Measurements from ENCODE around the gene TIMM21. TPM values are rescaled to one million over a fixed set of nuclear protein-coding genes. Genes with fewer than 3 reads are reported as not detected.

TIMM21 gene
- total and polyA plus RNA-seq, 4 donors: 22.0 to 39.2 (median 30.0) TPM

- no peak overlapping the region for H3K4me3 ChIP-seq (ENCODE audit: low read depth in 1 of 3, low read length in 3 of 3)
- no peak overlapping the region for H3K9ac ChIP-seq (ENCODE audit: low read depth in 1 of 2, low read length in 2 of 2)
- no peaks in the 10 kb centered on the region for H3K36me3 ChIP-seq (ENCODE audit: control insufficient read depth in 4 of 4, insufficient read depth in 3 of 4, low read depth in 1 of 4, low read length in 3 of 4)
- H3K27me3 ChIP-seq (ENCODE audit: control insufficient read depth in 4 of 4, insufficient read depth in 4 of 4, low read length in 3 of 4): no peaks in the 10 kb centered on the region
- no peak for TF ChIP-seq ZBTB33 (IDR thresholded peaks at IDR 0.05)
- no peak for TF ChIP-seq TAF1 (conservative IDR thresholded peaks at IDR 0.05)
- no peak for TF ChIP-seq FOXA1 (IDR thresholded peaks at IDR 0.05)
- no peak for TF ChIP-seq EGR1 (IDR thresholded peaks at IDR 0.05; ENCODE audit: low read depth in 2 of 2)
- no peak for TF ChIP-seq RAD21 (IDR thresholded peaks at IDR 0.05)
- no peak for TF ChIP-seq RXRA (IDR thresholded peaks at IDR 0.05)
- TF ChIP-seq REST (IDR thresholded peaks at IDR 0.05): no peak
- H3K27ac ChIP-seq (ENCODE audit: low read depth in 1 of 2, low read length in 2 of 2): no peak overlapping the region
- H3K4me1 ChIP-seq (ENCODE audit: control insufficient read depth in 4 of 4, insufficient read depth in 4 of 4, low read length in 3 of 4): peaks cover 0 to 4% (median 0%) of the 10 kb centered on the region in 4 donors
- no peak for DNase-seq (ENCODE audit: low spot score)
- WGBS: 81% methylated on average over 4 of the region's 4 CpGs
- no peaks in the 10 kb centered on the region for H3K9me3 ChIP-seq (ENCODE audit: control insufficient read depth in 4 of 4, low read length in 3 of 4)
Measured at GRCh38 chr18:74190086-74190485, 41.8 kb downstream of the TIMM21 start.

GRCh38 chr18:74191577-74191976 is 43.3 kb downstream of the TIMM21 start:
- DNase-seq (ENCODE audit: low spot score): no peak
- no peak overlapping the region for H3K27ac ChIP-seq (ENCODE audit: low read depth in 1 of 2, low read length in 2 of 2)
- H3K4me3 ChIP-seq (ENCODE audit: low read depth in 1 of 3, low read length in 3 of 3): no peak overlapping the region
- no peak for TF ChIP-seq FOXA1 (IDR thresholded peaks at IDR 0.05)
- TF ChIP-seq, protein P1, sequence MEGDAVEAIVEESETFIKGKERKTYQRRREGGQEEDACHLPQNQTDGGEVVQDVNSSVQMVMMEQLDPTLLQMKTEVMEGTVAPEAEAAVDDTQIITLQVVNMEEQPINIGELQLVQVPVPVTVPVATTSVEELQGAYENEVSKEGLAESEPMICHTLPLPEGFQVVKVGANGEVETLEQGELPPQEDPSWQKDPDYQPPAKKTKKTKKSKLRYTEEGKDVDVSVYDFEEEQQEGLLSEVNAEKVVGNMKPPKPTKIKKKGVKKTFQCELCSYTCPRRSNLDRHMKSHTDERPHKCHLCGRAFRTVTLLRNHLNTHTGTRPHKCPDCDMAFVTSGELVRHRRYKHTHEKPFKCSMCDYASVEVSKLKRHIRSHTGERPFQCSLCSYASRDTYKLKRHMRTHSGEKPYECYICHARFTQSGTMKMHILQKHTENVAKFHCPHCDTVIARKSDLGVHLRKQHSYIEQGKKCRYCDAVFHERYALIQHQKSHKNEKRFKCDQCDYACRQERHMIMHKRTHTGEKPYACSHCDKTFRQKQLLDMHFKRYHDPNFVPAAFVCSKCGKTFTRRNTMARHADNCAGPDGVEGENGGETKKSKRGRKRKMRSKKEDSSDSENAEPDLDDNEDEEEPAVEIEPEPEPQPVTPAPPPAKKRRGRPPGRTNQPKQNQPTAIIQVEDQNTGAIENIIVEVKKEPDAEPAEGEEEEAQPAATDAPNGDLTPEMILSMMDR (IDR thresholded peaks at IDR 0.05; ENCODE audit: low read depth, low read length, missing input control): no peak
- H3K36me3 ChIP-seq (ENCODE audit: control insufficient read depth in 4 of 4, insufficient read depth in 3 of 4, low read depth in 1 of 4, low read length in 3 of 4): no peaks in the 10 kb centered on the region
- no peaks in the 10 kb centered on the region for H3K9me3 ChIP-seq (ENCODE audit: control insufficient read depth in 4 of 4, low read length in 3 of 4)
- no peaks in the 10 kb centered on the region for H3K27me3 ChIP-seq (ENCODE audit: control insufficient read depth in 4 of 4, insufficient read depth in 4 of 4, low read length in 3 of 4)
- WGBS: 87% methylated on average over 14 of the region's 14 CpGs
- peaks cover 0 to 6% (median 3%) of the 10 kb centered on the region in 4 donors for H3K4me1 ChIP-seq (ENCODE audit: control insufficient read depth in 4 of 4, insufficient read depth in 4 of 4, low read length in 3 of 4)
- no peak overlapping the region for H3K9ac ChIP-seq (ENCODE audit: low read depth in 1 of 2, low read length in 2 of 2)

GRCh38 chr18:74194691-74195090 is 46.4 kb downstream of the TIMM21 start:
- no peak for DNase-seq (ENCODE audit: low spot score)
- WGBS: 62% methylated on average over 3 of the region's 3 CpGs
- Histone ChIP-seq H3K9me3 (ENCODE audit: control insufficient read depth in 4 of 4, low read length in 3 of 4) (no peaks in the 10 kb centered on the region), H3K4me1 (ENCODE audit: control insufficient read depth in 4 of 4, insufficient read depth in 4 of 4, low read length in 3 of 4) (peaks cover 7 to 27% (median 20%) of the 10 kb centered on the region in 4 donors), H3K27ac (ENCODE audit: low read depth in 1 of 2, low read length in 2 of 2) (no peak overlapping the region), H3K27me3 (ENCODE audit: control insufficient read depth in 4 of 4, insufficient read depth in 4 of 4, low read length in 3 of 4) (no peaks in the 10 kb centered on the region), H3K36me3 (ENCODE audit: control insufficient read depth in 4 of 4, insufficient read depth in 3 of 4, low read depth in 1 of 4, low read length in 3 of 4) (no peaks in the 10 kb centered on the region), H3K4me3 (ENCODE audit: low read depth in 1 of 3, low read length in 3 of 3) (no peak overlapping the region), H3K9ac (ENCODE audit: low read depth in 1 of 2, low read length in 2 of 2) (no peak overlapping the region)
- no peak for TF ChIP-seq MAX (IDR thresholded peaks at IDR 0.05)
